ENCODE data around the gene RRN3.
A peak's percentile ranks its signal among the peaks of the same experiment; 100 is the strongest.
"Not testable (repeated sequence)": the region's sequence is repeated elsewhere in the genome, so short reads cannot be mapped to it uniquely, and the experiment has no call there.

Gene RRN3

GRCh38 chr16:15100372-15100987, 6.4 kb upstream of the RRN3 start:
- not testable (repeated sequence) for DNase-seq (ENCODE audit: insufficient read length, low spot score); FAIRE-seq

GRCh38 chr16:15099366-15099909, 5.4 kb upstream of the RRN3 start:
- DNase-seq (ENCODE audit: insufficient read length, low spot score); FAIRE-seq: not testable (repeated sequence)

GRCh38 chr16:15096583-15096972, 2.5 kb upstream of the RRN3 start:
- not testable (repeated sequence) for DNase-seq (ENCODE audit: insufficient read length, low spot score); FAIRE-seq

GRCh38 chr16:15093571-15093954, 509 bp downstream of the RRN3 start:
- FAIRE-seq; DNase-seq (ENCODE audit: insufficient read length, low spot score): not testable (repeated sequence)

- not testable (repeated sequence) for FAIRE-seq
Measured at GRCh38 chr16:15090663-15091269, 3.3 kb downstream of the RRN3 start.

GRCh38 chr16:15082788-15083187, 11.3 kb downstream of the RRN3 start:
- FAIRE-seq = not testable (repeated sequence)

More at GRCh38 chr16:15090663-15091269, 3.3 kb downstream of the RRN3 start:
- DNase-seq (ENCODE audit: insufficient read length, low spot score) = not testable (repeated sequence)

GRCh38 chr16:15080883-15081282, 13.2 kb downstream of the RRN3 start:
- not testable (repeated sequence) for FAIRE-seq; DNase-seq (ENCODE audit: insufficient read length, low spot score)

More at GRCh38 chr16:15082788-15083187, 11.3 kb downstream of the RRN3 start:
- not testable (repeated sequence) for DNase-seq (ENCODE audit: insufficient read length, low spot score)

GRCh38 chr16:15076161-15076560, 17.9 kb downstream of the RRN3 start:
- FAIRE-seq; DNase-seq (ENCODE audit: insufficient read length, low spot score): not testable (repeated sequence)

- no peak for FAIRE-seq
- no peak for DNase-seq (ENCODE audit: insufficient read length, low spot score)
Measured at GRCh38 chr16:15073101-15073500, 21.0 kb downstream of the RRN3 start.

- FAIRE-seq; DNase-seq (ENCODE audit: insufficient read length, low spot score): not testable (repeated sequence)
Measured at GRCh38 chr16:15071916-15072769, 21.9 kb downstream of the RRN3 start.

- FAIRE-seq; DNase-seq (ENCODE audit: insufficient read length, low spot score): not testable (repeated sequence)
Measured at GRCh38 chr16:15071013-15071412, 23.1 kb downstream of the RRN3 start.

GRCh38 chr16:15066690-15067089, 27.4 kb downstream of the RRN3 start:
- FAIRE-seq; DNase-seq (ENCODE audit: insufficient read length, low spot score): not testable (repeated sequence)

GRCh38 chr16:15065961-15066360, 28.1 kb downstream of the RRN3 start:
- not testable (repeated sequence) for FAIRE-seq; DNase-seq (ENCODE audit: insufficient read length, low spot score)

GRCh38 chr16:15062085-15062810, 31.8 kb downstream of the RRN3 start:
- not testable (repeated sequence) for FAIRE-seq; DNase-seq (ENCODE audit: insufficient read length, low spot score)

- no peak for DNase-seq (ENCODE audit: insufficient read length, low spot score)
- FAIRE-seq = no peak
Measured at GRCh38 chr16:15059324-15059723, 34.7 kb downstream of the RRN3 start.

GRCh38 chr16:15057681-15058417, 36.2 kb downstream of the RRN3 start:
- no peak for FAIRE-seq
- no peak for DNase-seq (ENCODE audit: insufficient read length, low spot score)

GRCh38 chr16:15055141-15056053, 38.7 kb downstream of the RRN3 start:
- FAIRE-seq (no peak), DNase-seq (ENCODE audit: insufficient read length, low spot score) (peak; percentile 64)

- DNase-seq (ENCODE audit: insufficient read length, low spot score) (no peak), FAIRE-seq (no peak)
Measured at GRCh38 chr16:15054357-15055140, 39.5 kb downstream of the RRN3 start.
